Lower leg skin (tissue), 4 donors: Measurements from ENCODE around the gene FAM174B. TPM values are rescaled to one million over a fixed set of nuclear protein-coding genes. Genes with fewer than 3 reads are reported as not detected.

ENCODE experiments used
- DNase-seq, 2 donors: peaks; one replicate each; pipeline ENCODE4 v3.0.0-alpha.2; 2019; ENCODE audit warnings: low spot score in 2 of 2
- H3K4me3 ChIP-seq: fragments of 200-600 bp; sonication (generic); 2 replicates; pipeline ENCODE4 v1.5.1; 2017; ENCODE audit warnings: mild to moderate bottlenecking, low read depth; ENCODE audit not compliant: poor library complexity, severe bottlenecking
- POLR2A ChIP-seq, 2 donors: fragments of 450-650 bp; IDR thresholded peaks; one replicate each; pipeline ENCODE4 v1.6.1; 2016 to 2017; ENCODE audit warnings: antibody characterized with exemption in 2 of 2, mild to moderate bottlenecking in 1 of 2, moderate library complexity in 1 of 2
- WGBS, 2 donors: methylation state at CpG; one replicate each; pipeline ENCODE4 v1.1.5; 2018; 5-methylcytosine and 5-hydroxymethylcytosine counted together
- intact Hi-C: fragments of 100-400 bp; cut with DNase I; formaldehyde crosslinking; loops from one replicate; pipeline ENCODE4 v1.15.0; 2023; ENCODE audit warnings: low total_unique reads
- total RNA-seq, 4 donors: library from RNA; depleted of rRNA; stranded (reverse); fragments of >200 nt; gene quantifications; one replicate each; pipeline ENCODE4 v1.1.0, GENCODE V29; 2016
- TF ChIP-seq, protein P1 (sequence below), 3 donors: fragments of 450-650 bp; IDR thresholded peaks; one replicate each; pipeline ENCODE4 v1.5.1; 2016; ENCODE audit warnings: antibody characterized with exemption in 3 of 3, mild to moderate bottlenecking in 3 of 3, moderate library complexity in 2 of 3

FAM174B gene
- total RNA-seq, 4 donors from 2014 or later = 9.9 to 33.4 (median 18.3) TPM

DNA sequence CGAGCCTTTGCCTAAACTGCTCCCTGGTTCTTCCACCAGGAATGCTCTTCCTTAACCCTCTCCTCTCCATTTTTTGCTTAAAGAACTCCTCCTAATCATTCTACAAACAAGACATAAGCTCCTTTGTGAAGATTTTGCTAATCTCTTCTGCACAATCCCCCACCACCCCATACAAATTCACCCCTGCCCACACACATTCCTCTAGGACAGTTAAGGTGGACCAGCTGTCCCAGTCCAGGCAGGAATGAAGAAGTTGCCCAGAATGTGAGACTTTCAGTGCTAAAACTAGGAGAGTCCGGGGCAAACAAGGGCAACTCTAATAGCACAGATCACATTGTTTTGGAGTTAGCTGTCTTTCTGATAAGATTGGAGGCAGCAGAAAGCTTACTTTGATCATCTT, 13.9 kb upstream of the FAM174B start:
- DNase-seq = no peak
- 72 to 79% methylated on average over 2 of the region's 2 CpGs for WGBS, 2 donors
- intact Hi-C loops = no loop called here
- H3K4me3 ChIP-seq = no peak overlapping the region
- TF ChIP-seq, protein P1, sequence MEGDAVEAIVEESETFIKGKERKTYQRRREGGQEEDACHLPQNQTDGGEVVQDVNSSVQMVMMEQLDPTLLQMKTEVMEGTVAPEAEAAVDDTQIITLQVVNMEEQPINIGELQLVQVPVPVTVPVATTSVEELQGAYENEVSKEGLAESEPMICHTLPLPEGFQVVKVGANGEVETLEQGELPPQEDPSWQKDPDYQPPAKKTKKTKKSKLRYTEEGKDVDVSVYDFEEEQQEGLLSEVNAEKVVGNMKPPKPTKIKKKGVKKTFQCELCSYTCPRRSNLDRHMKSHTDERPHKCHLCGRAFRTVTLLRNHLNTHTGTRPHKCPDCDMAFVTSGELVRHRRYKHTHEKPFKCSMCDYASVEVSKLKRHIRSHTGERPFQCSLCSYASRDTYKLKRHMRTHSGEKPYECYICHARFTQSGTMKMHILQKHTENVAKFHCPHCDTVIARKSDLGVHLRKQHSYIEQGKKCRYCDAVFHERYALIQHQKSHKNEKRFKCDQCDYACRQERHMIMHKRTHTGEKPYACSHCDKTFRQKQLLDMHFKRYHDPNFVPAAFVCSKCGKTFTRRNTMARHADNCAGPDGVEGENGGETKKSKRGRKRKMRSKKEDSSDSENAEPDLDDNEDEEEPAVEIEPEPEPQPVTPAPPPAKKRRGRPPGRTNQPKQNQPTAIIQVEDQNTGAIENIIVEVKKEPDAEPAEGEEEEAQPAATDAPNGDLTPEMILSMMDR (IDR thresholded peaks at IDR 0.05) = no peak
- no peak for TF ChIP-seq POLR2A (IDR thresholded peaks at IDR 0.05)

DNA sequence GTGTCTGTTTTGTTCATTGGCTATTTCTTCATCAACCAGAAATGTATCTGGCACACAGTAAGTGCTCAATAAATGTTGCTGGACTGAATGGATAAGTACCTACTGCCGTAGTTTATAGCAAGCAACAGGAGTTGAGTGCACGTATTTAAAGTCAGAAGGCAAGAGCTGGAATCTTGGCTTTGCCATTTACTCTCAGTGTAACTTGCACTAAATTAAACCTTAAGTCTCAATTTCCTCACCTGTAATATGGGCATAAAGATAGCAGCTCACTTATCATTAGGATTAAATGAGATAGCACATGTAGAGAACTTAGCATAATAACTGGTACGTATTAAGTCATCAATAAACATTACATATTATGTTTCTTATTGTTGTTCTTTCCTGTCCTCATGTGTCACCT, 13.0 kb upstream of the FAM174B start:
- no peak for DNase-seq
- WGBS, 2 donors = 96 to 97% methylated on average over 3 of the region's 3 CpGs
- H3K4me3 ChIP-seq = no peak overlapping the region
- intact Hi-C loops = no loop called here
- TF ChIP-seq, protein P1 (IDR thresholded peaks at IDR 0.05) = no peak
- no peak for TF ChIP-seq POLR2A (IDR thresholded peaks at IDR 0.05)

- TF ChIP-seq, protein P1 (IDR thresholded peaks at IDR 0.05) = no peak
- TF ChIP-seq POLR2A (IDR thresholded peaks at IDR 0.05) = no peak
- intact Hi-C loops = no loop called here
- WGBS, 2 donors = 56 to 61% methylated on average over 6 of the region's 6 CpGs
- H3K4me3 ChIP-seq = no peak overlapping the region
- DNase-seq = no peak
Observed at GRCh38 chr15:92667970-92668485, 12.5 kb upstream of the FAM174B start.

DNA sequence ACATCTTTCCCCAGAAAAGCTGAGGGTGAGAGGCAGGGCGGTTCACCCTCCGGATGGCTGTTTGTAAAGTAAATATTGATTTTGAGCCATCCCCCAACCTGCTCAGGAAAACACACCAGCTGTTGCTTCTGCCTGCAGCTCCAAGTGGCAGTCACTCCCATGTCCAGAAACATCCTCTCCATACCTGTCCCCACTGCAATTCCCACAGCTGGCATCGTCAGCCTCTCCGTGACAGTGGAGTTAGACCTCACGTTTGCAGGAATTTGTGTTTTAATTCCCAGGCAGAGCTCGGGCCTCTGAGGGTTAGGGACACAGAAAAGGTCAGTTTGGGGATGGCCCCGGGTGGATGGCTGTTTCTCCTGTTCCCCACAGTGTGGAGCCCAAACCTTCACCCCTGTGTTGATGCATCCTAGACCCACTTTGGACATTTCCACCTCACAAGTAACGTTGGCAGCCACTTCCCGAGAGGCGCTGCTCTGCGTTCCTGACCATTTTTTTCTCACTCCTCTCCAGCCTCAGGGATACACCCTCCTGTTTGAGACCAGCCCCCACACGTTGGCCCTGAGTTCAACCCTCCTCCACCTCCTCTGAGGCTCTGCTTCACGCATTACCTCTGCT, 11.8 kb upstream of the FAM174B start:
- H3K4me3 ChIP-seq = no peak overlapping the region
- DNase-seq = no peak
- 51 to 67% methylated on average over 13 of the region's 13 CpGs for WGBS, 2 donors
- intact Hi-C loops = no loop called here
- TF ChIP-seq, protein P1 (IDR thresholded peaks at IDR 0.05) = no peak
- no peak for TF ChIP-seq POLR2A (IDR thresholded peaks at IDR 0.05)

DNA sequence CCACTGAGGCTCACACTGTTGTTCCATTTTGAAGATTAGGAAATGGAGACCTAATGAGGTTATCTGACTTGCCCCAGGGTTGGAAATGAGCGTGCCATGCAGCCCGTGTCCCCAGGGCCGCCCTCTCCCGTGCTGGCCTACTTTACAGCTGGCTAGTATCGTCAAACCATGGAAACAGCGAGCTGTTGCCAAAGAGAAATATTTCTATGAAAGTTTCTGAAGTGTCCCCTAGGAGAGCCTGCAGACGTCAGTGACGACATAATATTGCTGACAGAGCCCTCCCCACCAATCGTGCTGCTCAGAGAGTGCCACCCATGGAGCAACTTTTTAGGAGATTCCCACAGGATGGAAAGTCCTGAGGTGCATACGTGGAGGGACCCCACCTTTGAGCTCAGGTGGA, 11.2 kb upstream of the FAM174B start:
- H3K4me3 ChIP-seq = no peak overlapping the region
- intact Hi-C loops = no loop called here
- DNase-seq = no peak
- TF ChIP-seq, protein P1 (IDR thresholded peaks at IDR 0.05) = no peak
- TF ChIP-seq POLR2A (IDR thresholded peaks at IDR 0.05) = no peak
- WGBS, 2 donors = 37 to 60% methylated on average over 10 of the region's 10 CpGs

GRCh38 chr15:92665100-92665555, 9.6 kb upstream of the FAM174B start:
- no peak for DNase-seq
- TF ChIP-seq, protein P1 (IDR thresholded peaks at IDR 0.05) = no peak
- TF ChIP-seq POLR2A (IDR thresholded peaks at IDR 0.05) = no peak
- H3K4me3 ChIP-seq = no peak overlapping the region
- intact Hi-C loops = no loop called here
- WGBS, 2 donors = 5 to 12% methylated on average over 10 of the region's 10 CpGs
